Brain microvascular endothelial cell (primary cell): ENCODE measurements around the gene LITAFD.

ENCODE experiments used
- DNase-seq: peaks from one replicate; pipeline ENCODE4 v3.0.0-alpha.2; 2020
- H3K27ac ChIP-seq: fragments of 250-450 bp; sonication (Bioruptor Pico); 2 replicates; pipeline ENCODE4 v1.5.1; 2020; ENCODE audit warnings: mild to moderate bottlenecking, moderate library complexity
- H3K27me3 ChIP-seq: fragments of 250-450 bp; sonication (Bioruptor Pico); replicated peaks from 2 replicates; pipeline ENCODE4 v1.5.1; 2020; ENCODE audit warnings: mild to moderate bottlenecking
- H3K36me3 ChIP-seq: fragments of 250-450 bp; sonication (Bioruptor Pico); replicated peaks from 2 replicates; pipeline ENCODE4 v1.5.1; 2020; ENCODE audit warnings: mild to moderate bottlenecking
- H3K4me3 ChIP-seq: 2 replicates; pipeline ENCODE4 v1.5.1; 2011; ENCODE audit warnings: low read depth, mild to moderate bottlenecking, control low read depth, low read length, moderate library complexity
- CTCF ChIP-seq: IDR thresholded peaks from 2 replicates; pipeline ENCODE4 v1.5.1; 2011; ENCODE audit warnings: low read depth, mild to moderate bottlenecking, moderate library complexity, low read length, control low read depth, inconsistent platforms; ENCODE audit errors: missing control alignments
- in situ Hi-C: cut with HindIII; loops from 2 replicates; pipeline ENCODE4 v1.10.0; 2017; ENCODE audit warnings: low sequenced_read_pairs, low pct_ligation_motif_present

The LITAFD gene

GRCh38 chr16:8861563-8862308 lies 20.4 kb upstream of the LITAFD start:
- H3K4me3 ChIP-seq, result no peak overlapping the region
- no peak for DNase-seq
- in situ Hi-C loops, result no loop called here
- no peak overlapping the region for H3K27ac ChIP-seq
- H3K36me3 ChIP-seq, result peaks cover 10% of the 10 kb centered on the region
- TF ChIP-seq CTCF, result no peak
- no peaks in the 10 kb centered on the region for H3K27me3 ChIP-seq

GRCh38 chr16:8862309-8863130 lies 19.6 kb upstream of the LITAFD start:
- H3K4me3 ChIP-seq, result no peak overlapping the region
- no peak for DNase-seq
- in situ Hi-C loops, result no loop called here
- TF ChIP-seq CTCF, result no peak
- no peaks in the 10 kb centered on the region for H3K27me3 ChIP-seq
- H3K36me3 ChIP-seq, result peaks cover 8% of the 10 kb centered on the region
- H3K27ac ChIP-seq, result no peak overlapping the region

- no peak overlapping the region for H3K4me3 ChIP-seq
- in situ Hi-C loops, result no loop called here
- no peaks in the 10 kb centered on the region for H3K27me3 ChIP-seq
- TF ChIP-seq CTCF, result no peak
- H3K27ac ChIP-seq, result no peak overlapping the region
- no peak for DNase-seq
- H3K36me3 ChIP-seq, result peaks cover 2% of the 10 kb centered on the region
Observed at GRCh38 chr16:8863594-8864424, 18.3 kb upstream of the LITAFD start.

GRCh38 chr16:8864480-8865110 lies 17.6 kb upstream of the LITAFD start:
- in situ Hi-C loops, result no loop called here
- TF ChIP-seq CTCF, result no peak
- H3K27ac ChIP-seq, result no peak overlapping the region

GRCh38 chr16:8865145-8865882 lies 16.8 kb upstream of the LITAFD start:
- DNase-seq, result no peak
- Histone ChIP-seq H3K27ac (no peak overlapping the region), H3K4me3 (no peak overlapping the region), H3K36me3 (no peaks in the 10 kb centered on the region), H3K27me3 (no peaks in the 10 kb centered on the region)
- in situ Hi-C loops, result no loop called here
- TF ChIP-seq CTCF, result no peak

More at GRCh38 chr16:8864480-8865110, 17.6 kb upstream of the LITAFD start:
- no peaks in the 10 kb centered on the region for H3K36me3 ChIP-seq
- no peaks in the 10 kb centered on the region for H3K27me3 ChIP-seq
- DNase-seq, result no peak
- H3K4me3 ChIP-seq, result no peak overlapping the region
